GM23338 (cell line): ENCODE data around the gene PIPOX. TPM values are rescaled to one million over a fixed set of nuclear protein-coding genes. Genes with fewer than 3 reads are reported as not detected.

Experiments used
- ATAC-seq: fragments of 200-7000 bp; cut with Tn5 transposase; 3 replicates; pipeline ENCODE4 v1.9.1; 2020
- DNase-seq: peaks from one replicate; pipeline ENCODE4 v3.0.0-alpha.2; 2015; ENCODE audit warnings: low spot score
- H2AFZ ChIP-seq: fragments of 200-600 bp; sonication (generic); 2 replicates; pipeline ENCODE4 v1.8.0; 2016; ENCODE audit warnings: antibody characterized with exemption, mild to moderate bottlenecking, moderate library complexity
- H3F3A ChIP-seq: fragments of 200-600 bp; sonication (generic); replicated peaks from 2 replicates; pipeline ENCODE4 v1.8.0; 2017; ENCODE audit warnings: antibody characterized with exemption, mixed run types, low read depth
- H3K27ac ChIP-seq: fragments of 200-600 bp; sonication (generic); 2 replicates; pipeline ENCODE4 v1.6.1; 2016; ENCODE audit warnings: low read depth
- H3K27me3 ChIP-seq: fragments of 200-600 bp; sonication (generic); 2 replicates; pipeline ENCODE4 v1.8.0; 2016; ENCODE audit warnings: mild to moderate bottlenecking, mixed run types, moderate library complexity; ENCODE audit not compliant: insufficient read depth
- H3K36me3 ChIP-seq: fragments of 200-600 bp; sonication (generic); 2 replicates; pipeline ENCODE4 v1.8.0; 2016; ENCODE audit warnings: mild to moderate bottlenecking; ENCODE audit not compliant: insufficient read depth
- H3K4me1 ChIP-seq: fragments of 200-600 bp; sonication (generic); 2 replicates; pipeline ENCODE4 v1.8.0; 2016; ENCODE audit warnings: mild to moderate bottlenecking, moderate library complexity; ENCODE audit not compliant: insufficient read depth
- H3K4me2 ChIP-seq: fragments of 200-600 bp; sonication (generic); 2 replicates; pipeline ENCODE4 v1.7.1; 2017; ENCODE audit warnings: mixed run types
- H3K4me3 ChIP-seq: fragments of 200-600 bp; sonication (generic); 2 replicates; pipeline ENCODE4 v1.6.1; 2016; ENCODE audit warnings: mixed run types
- H3K79me2 ChIP-seq: fragments of 200-600 bp; sonication (generic); replicated peaks from 2 replicates; pipeline ENCODE4 v1.8.0; 2017; ENCODE audit warnings: mild to moderate bottlenecking; ENCODE audit not compliant: insufficient read depth
- H3K9me2 ChIP-seq: fragments of 200-600 bp; sonication (generic); 2 replicates; pipeline ENCODE4 v1.8.0; 2017; ENCODE audit not compliant: insufficient read depth
- H4K20me1 ChIP-seq: fragments of 200-600 bp; sonication (generic); replicated peaks from 2 replicates; pipeline ENCODE4 v1.8.0; 2017; ENCODE audit warnings: mild to moderate bottlenecking; ENCODE audit not compliant: insufficient read depth
- H3K27ac Mint-ChIP-seq: 2 replicates; pipeline ENCODE4 v1.8.0; 2020; ENCODE audit warnings: inconsistent platforms, mild to moderate bottlenecking, moderate library complexity, mixed read lengths
- H3K27me3 Mint-ChIP-seq: 3 replicates; pipeline ENCODE4 v1.8.0; 2022; ENCODE audit warnings: low read depth, mild to moderate bottlenecking, moderate library complexity, mixed read lengths, inconsistent platforms; ENCODE audit not compliant: insufficient read depth, poor library complexity
- H3K36me3 Mint-ChIP-seq: 3 replicates; pipeline ENCODE4 v1.8.0; 2021; ENCODE audit warnings: low read depth, mild to moderate bottlenecking, inconsistent platforms, moderate library complexity, mixed read lengths
- H3K4me1 Mint-ChIP-seq: 3 replicates; pipeline ENCODE4 v1.8.0; 2020; ENCODE audit warnings: mild to moderate bottlenecking, inconsistent platforms, mixed read lengths
- H3K4me3 Mint-ChIP-seq: 3 replicates; pipeline ENCODE4 v1.8.0; 2021; ENCODE audit warnings: moderate library complexity, mild to moderate bottlenecking, inconsistent platforms, mixed read lengths
- H3K9me3 Mint-ChIP-seq: 3 replicates; pipeline ENCODE4 v1.8.0; 2020; ENCODE audit warnings: moderate library complexity, mild to moderate bottlenecking, inconsistent platforms, mixed read lengths
- ETS1 ChIP-seq: IDR thresholded peaks from 2 replicates; pipeline ENCODE4 v1.6.1; 2016; ENCODE audit warnings: antibody characterized with exemption
- EZH2phosphoT487 ChIP-seq: fragments of 200-600 bp; sonication (generic); IDR thresholded peaks from one replicate; pipeline ENCODE4 v1.8.1; 2018; ENCODE audit warnings: antibody characterized with exemption; ENCODE audit not compliant: unreplicated experiment
- JUNB ChIP-seq: IDR thresholded peaks from one replicate; pipeline ENCODE4 v1.6.1; 2016; ENCODE audit warnings: antibody characterized with exemption; ENCODE audit not compliant: unreplicated experiment
- STAT1 ChIP-seq: IDR thresholded peaks from one replicate; pipeline ENCODE4 v1.6.1; 2016; ENCODE audit warnings: antibody characterized with exemption; ENCODE audit not compliant: unreplicated experiment
- ZNF331 ChIP-seq: fragments of 250-450 bp; sonication (Bioruptor Pico); IDR thresholded peaks from 2 replicates; pipeline ENCODE4 v1.5.0; 2020; ENCODE audit warnings: low read depth, mild to moderate bottlenecking, moderate library complexity
- polyA plus RNA-seq: library from polyadenylated mRNA; unstranded; fragments of >200 nt; fragmentation: Nextera tagmentation; extraction: Ambion mirVana; gene quantifications from 2 replicates; pipeline ENCODE4 v1.2.1, GENCODE V29; 2016
- total RNA-seq: library from RNA; depleted of rRNA; stranded (reverse); fragments of >200 nt; shearing (Covaris generic); gene quantifications from 2 replicates; pipeline ENCODE4 v1.2.3, GENCODE V29; 2014
- TF ChIP-seq, protein P1 (sequence below): fragments of 250-450 bp; sonication (Bioruptor Pico); IDR thresholded peaks from 2 replicates; pipeline ENCODE4 v1.5.0; 2020; ENCODE audit warnings: mild to moderate bottlenecking, moderate library complexity

The PIPOX gene
- total and polyA plus RNA-seq, 2 experiments from 2014 or later, result 22.6 to 34.6 TPM

GRCh38 chr17:29043539-29044145 is 701 bp downstream of the PIPOX start (continued):
- TF ChIP-seq, protein P1, sequence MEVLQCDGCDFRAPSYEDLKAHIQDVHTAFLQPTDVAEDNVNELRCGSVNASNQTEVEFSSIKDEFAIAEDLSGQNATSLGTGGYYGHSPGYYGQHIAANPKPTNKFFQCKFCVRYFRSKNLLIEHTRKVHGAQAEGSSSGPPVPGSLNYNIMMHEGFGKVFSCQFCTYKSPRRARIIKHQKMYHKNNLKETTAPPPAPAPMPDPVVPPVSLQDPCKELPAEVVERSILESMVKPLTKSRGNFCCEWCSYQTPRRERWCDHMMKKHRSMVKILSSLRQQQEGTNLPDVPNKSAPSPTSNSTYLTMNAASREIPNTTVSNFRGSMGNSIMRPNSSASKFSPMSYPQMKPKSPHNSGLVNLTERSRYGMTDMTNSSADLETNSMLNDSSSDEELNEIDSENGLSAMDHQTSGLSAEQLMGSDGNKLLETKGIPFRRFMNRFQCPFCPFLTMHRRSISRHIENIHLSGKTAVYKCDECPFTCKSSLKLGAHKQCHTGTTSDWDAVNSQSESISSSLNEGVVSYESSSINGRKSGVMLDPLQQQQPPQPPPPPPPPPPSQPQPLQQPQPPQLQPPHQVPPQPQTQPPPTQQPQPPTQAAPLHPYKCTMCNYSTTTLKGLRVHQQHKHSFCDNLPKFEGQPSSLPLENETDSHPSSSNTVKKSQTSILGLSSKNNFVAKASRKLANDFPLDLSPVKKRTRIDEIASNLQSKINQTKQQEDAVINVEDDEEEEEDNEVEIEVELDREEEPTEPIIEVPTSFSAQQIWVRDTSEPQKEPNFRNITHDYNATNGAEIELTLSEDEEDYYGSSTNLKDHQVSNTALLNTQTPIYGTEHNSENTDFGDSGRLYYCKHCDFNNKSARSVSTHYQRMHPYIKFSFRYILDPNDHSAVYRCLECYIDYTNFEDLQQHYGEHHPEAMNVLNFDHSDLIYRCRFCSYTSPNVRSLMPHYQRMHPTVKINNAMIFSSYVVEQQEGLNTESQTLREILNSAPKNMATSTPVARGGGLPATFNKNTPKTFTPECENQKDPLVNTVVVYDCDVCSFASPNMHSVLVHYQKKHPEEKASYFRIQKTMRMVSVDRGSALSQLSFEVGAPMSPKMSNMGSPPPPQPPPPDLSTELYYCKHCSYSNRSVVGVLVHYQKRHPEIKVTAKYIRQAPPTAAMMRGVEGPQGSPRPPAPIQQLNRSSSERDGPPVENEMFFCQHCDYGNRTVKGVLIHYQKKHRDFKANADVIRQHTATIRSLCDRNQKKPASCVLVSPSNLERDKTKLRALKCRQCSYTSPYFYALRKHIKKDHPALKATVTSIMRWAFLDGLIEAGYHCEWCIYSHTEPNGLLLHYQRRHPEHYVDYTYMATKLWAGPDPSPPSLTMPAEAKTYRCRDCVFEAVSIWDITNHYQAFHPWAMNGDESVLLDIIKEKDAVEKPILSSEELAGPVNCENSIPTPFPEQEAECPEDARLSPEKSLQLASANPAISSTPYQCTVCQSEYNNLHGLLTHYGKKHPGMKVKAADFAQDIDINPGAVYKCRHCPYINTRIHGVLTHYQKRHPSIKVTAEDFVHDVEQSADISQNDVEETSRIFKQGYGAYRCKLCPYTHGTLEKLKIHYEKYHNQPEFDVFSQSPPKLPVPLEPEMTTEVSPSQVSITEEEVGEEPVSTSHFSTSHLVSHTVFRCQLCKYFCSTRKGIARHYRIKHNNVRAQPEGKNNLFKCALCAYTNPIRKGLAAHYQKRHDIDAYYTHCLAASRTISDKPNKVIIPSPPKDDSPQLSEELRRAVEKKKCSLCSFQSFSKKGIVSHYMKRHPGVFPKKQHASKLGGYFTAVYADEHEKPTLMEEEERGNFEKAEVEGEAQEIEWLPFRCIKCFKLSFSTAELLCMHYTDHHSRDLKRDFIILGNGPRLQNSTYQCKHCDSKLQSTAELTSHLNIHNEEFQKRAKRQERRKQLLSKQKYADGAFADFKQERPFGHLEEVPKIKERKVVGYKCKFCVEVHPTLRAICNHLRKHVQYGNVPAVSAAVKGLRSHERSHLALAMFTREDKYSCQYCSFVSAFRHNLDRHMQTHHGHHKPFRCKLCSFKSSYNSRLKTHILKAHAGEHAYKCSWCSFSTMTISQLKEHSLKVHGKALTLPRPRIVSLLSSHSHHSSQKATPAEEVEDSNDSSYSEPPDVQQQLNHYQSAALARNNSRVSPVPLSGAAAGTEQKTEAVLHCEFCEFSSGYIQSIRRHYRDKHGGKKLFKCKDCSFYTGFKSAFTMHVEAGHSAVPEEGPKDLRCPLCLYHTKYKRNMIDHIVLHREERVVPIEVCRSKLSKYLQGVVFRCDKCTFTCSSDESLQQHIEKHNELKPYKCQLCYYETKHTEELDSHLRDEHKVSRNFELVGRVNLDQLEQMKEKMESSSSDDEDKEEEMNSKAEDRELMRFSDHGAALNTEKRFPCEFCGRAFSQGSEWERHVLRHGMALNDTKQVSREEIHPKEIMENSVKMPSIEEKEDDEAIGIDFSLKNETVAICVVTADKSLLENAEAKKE, result no peak
- TF ChIP-seq JUNB, result no peak

DNA sequence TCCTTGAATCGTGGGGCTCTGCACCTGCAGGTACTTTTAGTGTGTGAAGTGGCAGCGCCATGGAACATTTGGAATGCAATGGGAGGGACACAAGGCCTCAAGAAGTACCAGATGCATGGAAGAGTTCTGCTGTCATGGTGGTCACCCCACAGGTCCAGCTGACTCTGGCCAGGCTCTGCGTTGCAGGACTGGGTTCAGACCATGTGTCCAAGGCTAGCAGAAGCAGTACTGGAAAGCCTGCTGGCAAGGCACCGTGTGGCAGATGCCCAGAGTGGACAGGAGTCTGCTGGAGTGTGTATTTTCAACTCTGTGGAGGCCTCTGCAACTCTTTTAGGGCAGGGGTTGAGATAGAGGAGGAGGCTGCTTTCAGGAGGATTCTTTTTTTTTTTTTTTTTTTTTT is 2.1 kb downstream of the PIPOX start:
- H3K27ac ChIP-seq, result no peak overlapping the region
- peaks cover 30% of the 10 kb centered on the region for H3K36me3 Mint-ChIP-seq
- H3K4me1 ChIP-seq, result peaks cover 52% of the 10 kb centered on the region
- no peaks in the 10 kb centered on the region; the same call in 2 of the 3 replicates for H3K9me3 Mint-ChIP-seq
- no peaks in the 10 kb centered on the region for H3K36me3 ChIP-seq
- no peaks in the 10 kb centered on the region for H4K20me1 ChIP-seq
- no peaks in the 10 kb centered on the region for H3K27me3 ChIP-seq
- 0 out of 2 replicates have a peak, but pooled peaks cover 8% of the 10 kb centered on the region for H3K79me2 ChIP-seq
- H3K4me2 ChIP-seq, result no peak overlapping the region
- no peak overlapping the region for H3K4me3 Mint-ChIP-seq
- H3F3A ChIP-seq, result peaks cover 11% of the 10 kb centered on the region; the same call in 1 of the 2 replicates
- DNase-seq, result no peak
- ATAC-seq, result no peak
- H3K27me3 Mint-ChIP-seq, result peaks cover 14% of the 10 kb centered on the region
- H3K27ac Mint-ChIP-seq, result no peak overlapping the region
- peaks cover 62% of the 10 kb centered on the region for H3K4me1 Mint-ChIP-seq
- H3K9me2 ChIP-seq, result peaks cover 15% of the 10 kb centered on the region; the same call in 1 of the 2 replicates
- H3K4me3 ChIP-seq, result no peak overlapping the region
- no peak overlapping the region for H2AFZ ChIP-seq
- TF ChIP-seq ETS1, result no peak
- TF ChIP-seq ZNF331 (CRISPR knock-in tag), result no peak
- TF ChIP-seq, protein P1, result no peak
- no peak for TF ChIP-seq EZH2phosphoT487
- TF ChIP-seq STAT1, result no peak
